ENCODE results near the gene LRIT1. TPM values are rescaled to one million over a fixed set of nuclear protein-coding genes. Genes with fewer than 3 reads are reported as not detected.
"Not testable (repeated sequence)": the region's sequence is repeated elsewhere in the genome, so short reads cannot be mapped to it uniquely, and the experiment has no call there.

The LRIT1 gene, protein sequence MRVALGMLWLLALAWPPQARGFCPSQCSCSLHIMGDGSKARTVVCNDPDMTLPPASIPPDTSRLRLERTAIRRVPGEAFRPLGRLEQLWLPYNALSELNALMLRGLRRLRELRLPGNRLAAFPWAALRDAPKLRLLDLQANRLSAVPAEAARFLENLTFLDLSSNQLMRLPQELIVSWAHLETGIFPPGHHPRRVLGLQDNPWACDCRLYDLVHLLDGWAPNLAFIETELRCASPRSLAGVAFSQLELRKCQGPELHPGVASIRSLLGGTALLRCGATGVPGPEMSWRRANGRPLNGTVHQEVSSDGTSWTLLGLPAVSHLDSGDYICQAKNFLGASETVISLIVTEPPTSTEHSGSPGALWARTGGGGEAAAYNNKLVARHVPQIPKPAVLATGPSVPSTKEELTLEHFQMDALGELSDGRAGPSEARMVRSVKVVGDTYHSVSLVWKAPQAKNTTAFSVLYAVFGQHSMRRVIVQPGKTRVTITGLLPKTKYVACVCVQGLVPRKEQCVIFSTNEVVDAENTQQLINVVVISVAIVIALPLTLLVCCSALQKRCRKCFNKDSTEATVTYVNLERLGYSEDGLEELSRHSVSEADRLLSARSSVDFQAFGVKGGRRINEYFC
- not detected for polyA plus RNA-seq (ENCODE audit: insufficient read length in 12 of 12)
- long read RNA-seq, donor 1: 0 reads
- long read RNA-seq, donor 2: 0 reads
- long read RNA-seq, donor 3, partial matches to known transcripts: 0 of 1 reads
- long read RNA-seq, donor 3, other reads (novel, unspliced or antisense): 0 of 1 reads
- long read RNA-seq, donor 4: 0 reads
- long read RNA-seq, donor 5: 0 reads
- long read RNA-seq, donor 6: 0 reads
- long read RNA-seq, donor 7: 0 reads
- long read RNA-seq, donor 8: 0 reads
- long read RNA-seq, donor 9: 0 reads
- long read RNA-seq, donor 10: 0 reads
- long read RNA-seq, donor 11: 0 reads

DNA sequence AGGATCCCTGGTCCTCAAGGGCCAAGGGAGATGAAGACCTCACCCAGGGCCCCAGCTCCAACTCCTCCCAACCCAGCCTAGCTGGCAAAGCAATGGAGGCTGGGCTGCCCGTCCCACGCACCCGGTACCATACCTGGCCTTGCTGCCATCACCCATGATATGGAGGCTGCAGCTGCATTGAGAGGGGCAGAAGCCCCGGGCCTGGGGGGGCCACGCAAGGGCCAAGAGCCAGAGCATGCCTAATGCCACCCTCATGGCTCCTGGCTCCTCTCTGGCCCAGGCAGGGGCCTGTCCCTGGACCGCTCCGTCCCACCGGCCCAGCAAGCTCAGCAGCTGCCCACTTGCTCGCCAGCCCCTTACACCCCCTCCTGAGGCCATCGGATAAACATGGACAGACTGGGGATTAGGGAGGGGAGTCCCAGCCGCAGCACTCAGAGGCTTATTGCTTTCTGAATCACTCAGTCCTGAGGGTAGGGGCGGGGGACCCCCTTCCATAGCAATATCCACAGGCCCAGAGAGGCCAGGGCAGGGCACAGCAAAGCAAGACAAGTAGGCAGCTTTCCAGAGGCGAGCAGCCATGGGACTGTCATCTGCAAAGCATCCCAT lies at the start of gene LRIT1:
LRIT1 (minus strand) TSS at position 362 of the 606 bp plus-strand sequence; CDS start at position 255, 107 bp downstream.
- DNase-seq: no peak

DNA sequence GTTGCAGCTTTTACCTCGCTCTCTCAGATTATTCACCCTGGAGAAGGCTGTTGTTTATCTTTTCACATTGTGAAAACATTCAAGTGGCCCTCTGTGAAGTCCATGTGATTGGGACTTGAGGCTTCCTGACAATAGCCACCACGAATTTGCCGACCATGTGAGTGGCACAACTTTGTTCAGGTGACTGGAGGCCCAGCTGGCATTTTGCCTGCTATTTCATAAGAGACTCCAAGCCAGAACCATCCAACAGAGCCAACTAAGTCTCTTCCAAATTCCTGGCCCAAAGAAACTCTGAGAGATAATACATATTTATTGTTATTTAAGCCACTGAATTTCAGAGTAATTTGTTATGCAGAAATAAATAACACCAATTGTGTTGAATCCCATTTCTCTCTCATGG lies 48.9 kb upstream of the LRIT1 start:
- DNase-seq: no peak

- no peak for DNase-seq
Measured at GRCh38 chr10:84289521-84290200, 48.3 kb upstream of the LRIT1 start.

DNA sequence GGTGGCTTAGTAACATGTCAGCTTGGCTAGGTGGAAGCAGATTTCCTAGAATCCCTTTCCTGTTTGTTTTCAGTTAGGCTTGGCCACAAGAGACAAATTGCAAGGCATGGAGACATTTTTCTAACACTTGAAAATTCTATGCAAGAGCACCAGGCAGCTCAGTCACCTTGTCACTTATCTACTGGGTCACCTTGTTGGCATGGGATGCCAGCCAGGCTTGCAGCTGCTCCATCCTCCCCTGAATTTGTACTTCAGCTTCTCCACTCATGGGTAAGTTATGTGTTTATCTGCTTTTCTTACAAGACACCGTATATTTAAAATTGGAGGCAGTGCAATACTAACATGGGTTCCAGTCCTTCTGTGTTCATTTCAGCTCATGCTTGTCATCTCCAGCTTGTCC lies 46.8 kb upstream of the LRIT1 start:
- no peak for DNase-seq

GRCh38 chr10:84286695-84287094 lies 45.3 kb upstream of the LRIT1 start:
- no peak for DNase-seq

GRCh38 chr10:84279876-84280475 lies 38.6 kb upstream of the LRIT1 start:
- not testable (repeated sequence) for DNase-seq

GRCh38 chr10:84270708-84271107 lies 29.4 kb upstream of the LRIT1 start:
- DNase-seq: no peak

DNA sequence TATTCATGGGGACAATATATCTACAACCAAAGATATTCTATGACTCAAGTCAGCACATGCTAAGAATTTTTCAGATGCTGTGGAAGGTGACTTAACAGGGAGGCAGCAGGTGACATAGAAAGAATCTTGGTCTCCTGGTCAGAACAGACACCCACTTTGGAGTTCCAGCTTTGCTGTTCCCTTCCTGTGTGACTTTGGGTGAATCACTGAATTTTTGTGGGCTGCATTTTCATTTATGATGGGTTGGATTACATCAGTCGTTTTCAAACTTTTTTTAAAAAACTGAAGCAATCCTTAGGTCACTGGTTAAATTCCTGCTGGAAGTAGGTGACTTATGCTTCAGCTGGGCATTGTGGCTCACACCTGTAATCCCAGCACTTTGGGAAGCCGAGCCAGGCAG lies 28.4 kb upstream of the LRIT1 start:
- DNase-seq: no peak

GRCh38 chr10:84269162-84269561 lies 27.8 kb upstream of the LRIT1 start:
- DNase-seq: no peak

DNA sequence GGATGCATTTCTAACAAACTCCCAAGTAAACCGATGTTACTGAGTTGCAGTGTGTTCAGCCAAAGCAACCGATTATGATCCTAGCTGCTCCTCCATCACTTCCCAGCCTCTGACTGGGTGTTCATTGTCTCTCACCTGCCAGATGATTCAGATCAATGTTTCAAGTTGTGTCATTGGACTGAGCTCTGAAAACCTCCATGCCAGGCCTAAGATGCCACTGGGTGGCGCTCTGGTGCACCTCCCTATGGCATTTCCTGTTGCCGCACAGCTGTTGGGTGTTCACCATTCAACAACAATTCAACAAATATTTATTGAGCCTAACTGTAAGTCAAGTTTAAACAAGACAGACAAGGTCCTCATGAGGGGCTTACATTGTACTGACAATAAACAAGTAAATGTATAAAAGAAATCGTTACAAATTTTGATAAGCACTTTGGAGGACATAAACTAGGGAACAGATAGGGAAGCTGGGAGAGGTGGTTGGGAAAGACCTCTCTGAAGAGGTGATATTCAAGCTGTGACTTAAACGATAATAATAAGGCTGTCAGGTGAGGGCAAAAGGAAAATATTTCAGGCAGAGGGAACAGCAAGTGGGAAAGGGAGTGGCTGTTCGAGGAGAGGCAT lies 26.3 kb upstream of the LRIT1 start:
- no peak for DNase-seq

GRCh38 chr10:84265418-84265817 lies 24.1 kb upstream of the LRIT1 start:
- peak; percentile 31 for DNase-seq

GRCh38 chr10:84264611-84265141 lies 23.3 kb upstream of the LRIT1 start:
- peak; percentile 52 for DNase-seq

DNA sequence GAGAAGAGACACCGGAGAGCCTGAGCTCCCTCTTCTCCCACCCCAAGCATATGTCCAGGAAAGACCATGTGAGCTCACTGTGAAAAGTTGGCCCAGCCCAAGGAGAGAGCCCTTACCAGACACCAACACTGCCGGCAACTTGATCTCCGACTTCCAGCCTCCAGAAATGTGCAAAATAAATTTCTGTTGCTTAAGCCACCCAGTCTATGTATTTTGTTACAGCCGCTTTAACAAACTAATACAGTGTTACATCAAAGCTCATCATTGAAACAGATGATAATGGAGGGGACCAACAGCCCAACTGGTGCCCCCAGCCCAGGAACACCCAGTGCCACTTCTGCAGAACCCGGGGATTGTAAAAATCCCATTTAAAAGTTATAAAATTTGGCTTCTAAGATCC lies 22.4 kb upstream of the LRIT1 start:
- no peak for DNase-seq

GRCh38 chr10:84262190-84262956 lies 21.0 kb upstream of the LRIT1 start:
- no peak for DNase-seq

GRCh38 chr10:84261236-84261915 lies 20.0 kb upstream of the LRIT1 start:
- DNase-seq: no peak

DNA sequence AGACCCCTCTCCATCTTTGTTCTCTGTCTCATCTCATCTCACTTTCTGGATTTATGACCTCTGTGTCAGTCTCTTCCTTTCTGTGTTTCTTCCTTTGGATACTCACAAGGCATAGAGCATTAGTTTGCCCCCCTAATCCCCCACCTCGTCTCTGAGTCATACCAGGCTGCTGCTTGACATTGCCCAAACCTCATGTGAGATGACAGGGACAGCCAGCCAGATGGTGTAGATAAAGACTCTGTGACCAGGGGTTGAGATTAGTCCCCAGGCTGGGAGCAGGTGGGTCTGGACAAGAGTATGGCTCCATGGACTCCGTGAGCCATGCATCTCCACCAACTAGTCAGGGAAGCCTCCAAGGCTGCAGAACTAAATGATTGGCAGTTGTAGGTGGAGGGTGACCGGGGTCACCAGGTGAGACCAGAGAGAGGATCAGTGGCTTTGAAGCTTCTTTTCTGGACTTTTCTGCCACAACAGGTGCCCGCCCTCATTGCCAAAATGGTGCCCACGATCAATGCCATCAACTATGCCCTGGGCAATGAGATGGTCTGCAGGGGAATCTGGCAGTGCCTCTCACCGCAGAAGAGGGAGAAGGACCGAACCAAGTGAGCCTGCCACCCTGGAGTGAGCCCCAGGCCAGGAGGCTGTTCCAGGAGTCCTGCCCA lies 16.8 kb upstream of the LRIT1 start:
- DNase-seq: no peak

DNA sequence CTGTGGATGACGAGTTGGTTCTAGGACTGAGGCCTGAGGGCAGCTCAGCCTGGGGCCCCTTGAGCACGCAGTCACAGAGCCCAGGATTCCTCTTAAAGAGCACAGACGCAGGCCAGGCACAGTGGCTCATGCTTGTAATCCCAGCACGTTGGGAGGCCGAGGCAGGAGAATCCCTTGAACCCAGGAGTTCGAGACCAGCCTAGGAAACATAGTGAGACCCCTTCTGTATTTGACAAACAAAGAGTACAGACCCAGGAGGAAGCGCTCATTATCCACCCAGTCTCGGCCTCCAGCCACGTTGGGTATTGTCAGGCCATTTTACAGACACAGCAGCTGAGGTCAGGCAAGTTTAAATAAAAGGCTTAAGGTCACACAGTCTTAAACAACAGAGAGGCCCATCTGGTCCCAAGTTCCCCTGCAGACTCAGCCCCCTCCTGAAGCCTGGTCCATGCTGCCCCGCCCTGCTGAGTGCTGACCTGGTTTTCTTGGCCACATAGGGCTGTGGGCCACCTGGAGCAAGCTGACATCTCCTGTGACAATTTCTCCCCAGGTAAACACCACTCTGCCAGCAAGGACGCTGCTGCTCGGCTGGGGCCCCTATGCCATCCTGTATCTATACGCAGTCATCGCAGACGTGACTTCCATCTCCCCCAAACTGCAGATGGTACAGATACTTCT lies 16.1 kb upstream of the LRIT1 start:
- DNase-seq: no peak
